SK-N-SH treated with all-trans-retinoic acid at 6 μM for 48 hours (cell line): Measurements from ENCODE around the gene AGBL1.

Source experiments
- ARNTL ChIP-seq: fragments of 450-650 bp; formaldehyde crosslinking; IDR thresholded peaks from 2 replicates; pipeline ENCODE4 v1.5.0; 2020; ENCODE audit warnings: low read depth, mild to moderate bottlenecking, moderate library complexity, borderline replicate concordance
- CSDC2 ChIP-seq: fragments of 250-450 bp; sonication (Bioruptor Pico); IDR thresholded peaks from 2 replicates; pipeline ENCODE4 v1.5.0; 2020; ENCODE audit warnings: mild to moderate bottlenecking, moderate library complexity
- ISL1 ChIP-seq: fragments of 250-450 bp; sonication (Bioruptor Pico); IDR thresholded peaks from 2 replicates; pipeline ENCODE4 v2.1.2; 2022; ENCODE audit warnings: mild to moderate bottlenecking, moderate library complexity
- RARB ChIP-seq: fragments of 250-450 bp; sonication (Bioruptor Pico); IDR thresholded peaks from 2 replicates; pipeline ENCODE4 v1.8.0; 2021; ENCODE audit warnings: mild to moderate bottlenecking, moderate library complexity
- SNAI2 ChIP-seq: fragments of 250-450 bp; sonication (Bioruptor Pico); IDR thresholded peaks from 2 replicates; pipeline ENCODE4 v1.5.0; 2020; ENCODE audit warnings: mild to moderate bottlenecking, moderate library complexity
- ZC3H10 ChIP-seq: fragments of 250-450 bp; sonication (Bioruptor Pico); IDR thresholded peaks from 2 replicates; pipeline ENCODE4 v1.5.1; 2021; ENCODE audit warnings: mild to moderate bottlenecking, moderate library complexity
- ZFP30 ChIP-seq: fragments of 450-650 bp; formaldehyde crosslinking; IDR thresholded peaks from 2 replicates; pipeline ENCODE4 v1.5.0; 2022; ENCODE audit warnings: mild to moderate bottlenecking, moderate library complexity
- ZNF565 ChIP-seq: fragments of 450-650 bp; formaldehyde crosslinking; conservative IDR thresholded peaks from 2 replicates; pipeline ENCODE4 v1.5.0; 2020; ENCODE audit warnings: low read depth, mild to moderate bottlenecking, moderate library complexity
- TF ChIP-seq, protein P1 (sequence below): fragments of 250-450 bp; sonication (Bioruptor Pico); IDR thresholded peaks from 2 replicates; pipeline ENCODE4 v1.5.1; 2020; ENCODE audit warnings: low read depth, mild to moderate bottlenecking, moderate library complexity
- TF ChIP-seq, protein P2 (sequence below): fragments of 250-450 bp; sonication (Bioruptor Pico); IDR thresholded peaks from 2 replicates; pipeline ENCODE4 v1.8.0; 2020; ENCODE audit warnings: mild to moderate bottlenecking, moderate library complexity, borderline replicate concordance

DNA sequence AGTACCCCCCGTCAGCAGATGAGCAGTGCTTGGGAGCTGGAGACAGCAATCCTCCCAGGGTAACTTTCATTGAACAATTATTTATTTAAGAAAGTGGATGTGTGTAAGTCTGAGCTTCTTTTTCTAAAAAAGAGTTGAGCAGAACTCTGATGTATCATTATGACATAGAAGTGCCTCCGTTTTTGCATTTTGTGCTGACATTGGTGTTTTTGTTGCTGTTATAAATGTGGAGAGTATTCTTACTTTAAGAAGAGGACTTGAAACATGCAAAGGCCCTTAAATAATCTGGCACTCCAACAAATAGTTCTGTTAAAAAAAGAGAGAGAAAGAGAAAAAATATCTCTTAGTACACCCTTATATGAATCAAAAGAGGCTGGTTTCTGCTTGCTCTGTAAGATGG is 217.1 kb downstream of the AGBL1 start:
- no peak for TF ChIP-seq SNAI2 (CRISPR knock-in tag)
- TF ChIP-seq ARNTL (CRISPR knock-in tag), result no peak
- TF ChIP-seq RARB (CRISPR knock-in tag), result no peak
- no peak for TF ChIP-seq ZC3H10 (CRISPR knock-in tag)
- TF ChIP-seq ISL1, result no peak
- TF ChIP-seq, protein P1, sequence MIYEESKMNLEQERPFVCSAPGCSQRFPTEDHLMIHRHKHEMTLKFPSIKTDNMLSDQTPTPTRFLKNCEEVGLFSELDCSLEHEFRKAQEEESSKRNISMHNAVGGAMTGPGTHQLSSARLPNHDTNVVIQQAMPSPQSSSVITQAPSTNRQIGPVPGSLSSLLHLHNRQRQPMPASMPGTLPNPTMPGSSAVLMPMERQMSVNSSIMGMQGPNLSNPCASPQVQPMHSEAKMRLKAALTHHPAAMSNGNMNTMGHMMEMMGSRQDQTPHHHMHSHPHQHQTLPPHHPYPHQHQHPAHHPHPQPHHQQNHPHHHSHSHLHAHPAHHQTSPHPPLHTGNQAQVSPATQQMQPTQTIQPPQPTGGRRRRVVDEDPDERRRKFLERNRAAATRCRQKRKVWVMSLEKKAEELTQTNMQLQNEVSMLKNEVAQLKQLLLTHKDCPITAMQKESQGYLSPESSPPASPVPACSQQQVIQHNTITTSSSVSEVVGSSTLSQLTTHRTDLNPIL (CRISPR knock-in tag), result no peak
- TF ChIP-seq, protein P2, sequence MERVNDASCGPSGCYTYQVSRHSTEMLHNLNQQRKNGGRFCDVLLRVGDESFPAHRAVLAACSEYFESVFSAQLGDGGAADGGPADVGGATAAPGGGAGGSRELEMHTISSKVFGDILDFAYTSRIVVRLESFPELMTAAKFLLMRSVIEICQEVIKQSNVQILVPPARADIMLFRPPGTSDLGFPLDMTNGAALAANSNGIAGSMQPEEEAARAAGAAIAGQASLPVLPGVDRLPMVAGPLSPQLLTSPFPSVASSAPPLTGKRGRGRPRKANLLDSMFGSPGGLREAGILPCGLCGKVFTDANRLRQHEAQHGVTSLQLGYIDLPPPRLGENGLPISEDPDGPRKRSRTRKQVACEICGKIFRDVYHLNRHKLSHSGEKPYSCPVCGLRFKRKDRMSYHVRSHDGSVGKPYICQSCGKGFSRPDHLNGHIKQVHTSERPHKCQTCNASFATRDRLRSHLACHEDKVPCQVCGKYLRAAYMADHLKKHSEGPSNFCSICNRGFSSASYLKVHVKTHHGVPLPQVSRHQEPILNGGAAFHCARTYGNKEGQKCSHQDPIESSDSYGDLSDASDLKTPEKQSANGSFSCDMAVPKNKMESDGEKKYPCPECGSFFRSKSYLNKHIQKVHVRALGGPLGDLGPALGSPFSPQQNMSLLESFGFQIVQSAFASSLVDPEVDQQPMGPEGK (CRISPR knock-in tag), result no peak
- TF ChIP-seq ZNF565, result no peak
- no peak for TF ChIP-seq CSDC2 (CRISPR knock-in tag)
- no peak for TF ChIP-seq ZFP30
